PC-3 (cell line): ENCODE measurements around the gene HDGFL3.

Experiments
- EZH2 ChIP-seq: fragments of 300-600 bp; sonication (generic); IDR thresholded peaks from one replicate; pipeline ENCODE4 v1.6.1; 2017; ENCODE audit warnings: antibody characterized with exemption, mild to moderate bottlenecking, low read length; ENCODE audit not compliant: unreplicated experiment
- EZH2phosphoT487 ChIP-seq: fragments of 300-600 bp; sonication (generic); IDR thresholded peaks from 2 replicates; pipeline ENCODE4 v1.6.1; 2018; ENCODE audit warnings: mild to moderate bottlenecking, antibody characterized with exemption, low read length, borderline replicate concordance
- TF ChIP-seq, protein P1 (sequence below): fragments of 300-600 bp; sonication (generic); conservative IDR thresholded peaks from 2 replicates; pipeline ENCODE4 v1.5.1; 2017; ENCODE audit warnings: antibody characterized with exemption, low read depth, mild to moderate bottlenecking, low read length

DNA sequence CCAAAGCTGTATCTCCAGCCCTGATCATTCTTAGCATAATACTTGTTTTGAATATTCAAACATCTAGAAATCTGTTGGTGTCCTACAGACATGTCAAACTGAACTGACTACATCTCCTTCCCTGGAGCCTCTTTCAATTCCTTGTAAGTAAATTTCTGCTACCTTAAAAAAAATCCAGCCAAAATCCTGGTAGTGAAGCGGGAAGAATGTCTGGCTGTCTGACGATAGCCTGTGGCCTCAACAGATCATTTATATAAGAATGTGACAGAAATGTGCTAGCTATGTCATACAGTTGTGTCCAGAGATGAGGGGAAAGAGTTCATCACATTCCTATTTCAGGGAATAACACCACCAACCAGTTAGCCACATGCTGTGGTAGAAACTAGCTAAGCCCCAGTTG, 118.7 kb downstream of the HDGFL3 start:
- TF ChIP-seq, protein P1, sequence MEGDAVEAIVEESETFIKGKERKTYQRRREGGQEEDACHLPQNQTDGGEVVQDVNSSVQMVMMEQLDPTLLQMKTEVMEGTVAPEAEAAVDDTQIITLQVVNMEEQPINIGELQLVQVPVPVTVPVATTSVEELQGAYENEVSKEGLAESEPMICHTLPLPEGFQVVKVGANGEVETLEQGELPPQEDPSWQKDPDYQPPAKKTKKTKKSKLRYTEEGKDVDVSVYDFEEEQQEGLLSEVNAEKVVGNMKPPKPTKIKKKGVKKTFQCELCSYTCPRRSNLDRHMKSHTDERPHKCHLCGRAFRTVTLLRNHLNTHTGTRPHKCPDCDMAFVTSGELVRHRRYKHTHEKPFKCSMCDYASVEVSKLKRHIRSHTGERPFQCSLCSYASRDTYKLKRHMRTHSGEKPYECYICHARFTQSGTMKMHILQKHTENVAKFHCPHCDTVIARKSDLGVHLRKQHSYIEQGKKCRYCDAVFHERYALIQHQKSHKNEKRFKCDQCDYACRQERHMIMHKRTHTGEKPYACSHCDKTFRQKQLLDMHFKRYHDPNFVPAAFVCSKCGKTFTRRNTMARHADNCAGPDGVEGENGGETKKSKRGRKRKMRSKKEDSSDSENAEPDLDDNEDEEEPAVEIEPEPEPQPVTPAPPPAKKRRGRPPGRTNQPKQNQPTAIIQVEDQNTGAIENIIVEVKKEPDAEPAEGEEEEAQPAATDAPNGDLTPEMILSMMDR = no peak
- TF ChIP-seq EZH2phosphoT487 (no peak), EZH2 (no peak)
